LNCAP (cell line): ENCODE results near the gene HRH1.

Experiments used
- TF ChIP-seq, protein P1 (sequence below): fragments of 450-650 bp; IDR thresholded peaks from 2 replicates; pipeline ENCODE4 v1.5.1; 2017; ENCODE audit warnings: mild to moderate bottlenecking

The HRH1 gene

DNA sequence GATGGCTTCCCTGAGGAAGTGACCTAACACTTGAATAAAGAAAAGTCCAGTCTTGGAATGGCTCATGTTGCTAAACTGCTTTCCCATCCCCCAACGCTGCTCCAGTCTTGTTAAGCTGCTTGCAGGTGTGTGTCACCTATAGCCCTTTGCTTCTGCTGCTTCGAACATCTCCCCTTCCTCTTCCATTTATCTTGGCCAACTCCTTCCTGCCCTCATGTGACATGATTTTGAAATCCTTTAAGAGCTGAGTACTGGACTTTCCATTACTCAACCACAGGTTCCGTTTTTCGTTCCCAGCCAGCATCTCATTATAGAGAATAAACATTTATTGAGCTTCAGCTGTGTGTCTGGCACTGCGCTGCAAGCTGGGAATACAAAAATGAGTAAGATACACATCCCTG, 119.6 kb downstream of the HRH1 start:
- TF ChIP-seq, protein P1, sequence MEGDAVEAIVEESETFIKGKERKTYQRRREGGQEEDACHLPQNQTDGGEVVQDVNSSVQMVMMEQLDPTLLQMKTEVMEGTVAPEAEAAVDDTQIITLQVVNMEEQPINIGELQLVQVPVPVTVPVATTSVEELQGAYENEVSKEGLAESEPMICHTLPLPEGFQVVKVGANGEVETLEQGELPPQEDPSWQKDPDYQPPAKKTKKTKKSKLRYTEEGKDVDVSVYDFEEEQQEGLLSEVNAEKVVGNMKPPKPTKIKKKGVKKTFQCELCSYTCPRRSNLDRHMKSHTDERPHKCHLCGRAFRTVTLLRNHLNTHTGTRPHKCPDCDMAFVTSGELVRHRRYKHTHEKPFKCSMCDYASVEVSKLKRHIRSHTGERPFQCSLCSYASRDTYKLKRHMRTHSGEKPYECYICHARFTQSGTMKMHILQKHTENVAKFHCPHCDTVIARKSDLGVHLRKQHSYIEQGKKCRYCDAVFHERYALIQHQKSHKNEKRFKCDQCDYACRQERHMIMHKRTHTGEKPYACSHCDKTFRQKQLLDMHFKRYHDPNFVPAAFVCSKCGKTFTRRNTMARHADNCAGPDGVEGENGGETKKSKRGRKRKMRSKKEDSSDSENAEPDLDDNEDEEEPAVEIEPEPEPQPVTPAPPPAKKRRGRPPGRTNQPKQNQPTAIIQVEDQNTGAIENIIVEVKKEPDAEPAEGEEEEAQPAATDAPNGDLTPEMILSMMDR: no peak

DNA sequence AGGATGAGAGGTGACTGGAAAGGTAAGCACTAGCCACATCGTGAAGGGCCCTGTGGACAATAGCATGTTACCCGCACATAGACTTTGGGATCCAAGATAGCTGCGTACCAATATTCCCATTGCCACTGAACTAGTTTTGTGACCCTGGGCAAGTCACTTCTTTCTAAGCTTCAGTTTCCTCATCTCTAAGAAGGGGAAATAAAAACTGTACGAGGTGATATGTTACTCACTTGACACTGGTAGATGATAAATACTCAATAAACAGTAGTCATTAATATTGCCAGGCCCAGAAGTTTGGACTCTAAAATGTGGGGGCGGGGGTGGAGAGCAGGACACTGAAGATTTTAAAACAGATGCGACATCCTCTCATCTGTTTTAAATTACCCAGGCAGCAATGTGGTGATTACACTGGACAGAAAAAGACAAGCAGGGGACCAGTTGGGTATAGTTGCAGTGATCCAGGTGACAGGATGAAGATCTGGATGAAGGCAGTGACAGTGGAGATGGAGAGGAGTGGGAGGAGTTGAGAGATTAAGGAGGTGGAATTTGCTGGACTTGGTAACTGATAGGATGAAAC, 120.4 kb downstream of the HRH1 start:
- TF ChIP-seq, protein P1: no peak

DNA sequence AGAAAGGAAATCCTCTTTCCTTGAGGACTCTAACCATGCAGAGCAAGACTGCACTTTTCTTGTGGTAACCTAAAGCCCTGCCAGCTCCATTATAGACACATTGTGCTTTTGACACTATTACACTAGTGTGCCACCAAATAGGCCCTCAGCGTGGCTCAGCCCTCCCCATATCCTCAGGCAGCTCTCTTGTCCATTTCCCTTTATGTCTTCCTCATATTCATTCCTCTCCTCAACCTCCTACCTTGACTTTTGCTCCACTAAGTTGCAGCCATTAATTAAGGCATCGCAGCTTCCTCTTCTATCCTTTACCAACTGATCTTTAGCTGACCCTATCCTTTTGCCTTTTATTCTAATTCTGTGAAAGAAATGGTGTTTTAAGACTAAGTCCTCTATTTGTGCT, 121.6 kb downstream of the HRH1 start:
- TF ChIP-seq, protein P1: no peak

DNA sequence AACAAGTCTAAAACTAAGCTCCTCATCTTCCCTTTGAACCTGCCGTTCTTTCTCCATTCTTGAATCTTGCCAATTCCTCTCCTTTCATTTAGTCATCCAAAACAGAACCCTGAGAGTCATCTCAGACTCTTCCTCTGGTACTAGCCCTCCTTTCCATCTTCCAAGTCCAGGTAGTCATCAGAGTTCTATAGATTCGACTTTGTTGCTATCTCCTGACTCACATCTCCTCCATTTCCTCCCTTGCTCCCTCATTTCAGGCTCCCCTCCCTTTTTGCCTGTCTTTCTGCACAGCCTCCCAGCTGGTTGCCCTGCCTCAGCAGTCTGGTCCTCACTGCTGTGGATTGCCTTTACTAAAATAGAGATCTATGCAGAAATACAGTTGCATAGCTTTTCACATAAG, 122.6 kb downstream of the HRH1 start:
- TF ChIP-seq, protein P1: no peak

DNA sequence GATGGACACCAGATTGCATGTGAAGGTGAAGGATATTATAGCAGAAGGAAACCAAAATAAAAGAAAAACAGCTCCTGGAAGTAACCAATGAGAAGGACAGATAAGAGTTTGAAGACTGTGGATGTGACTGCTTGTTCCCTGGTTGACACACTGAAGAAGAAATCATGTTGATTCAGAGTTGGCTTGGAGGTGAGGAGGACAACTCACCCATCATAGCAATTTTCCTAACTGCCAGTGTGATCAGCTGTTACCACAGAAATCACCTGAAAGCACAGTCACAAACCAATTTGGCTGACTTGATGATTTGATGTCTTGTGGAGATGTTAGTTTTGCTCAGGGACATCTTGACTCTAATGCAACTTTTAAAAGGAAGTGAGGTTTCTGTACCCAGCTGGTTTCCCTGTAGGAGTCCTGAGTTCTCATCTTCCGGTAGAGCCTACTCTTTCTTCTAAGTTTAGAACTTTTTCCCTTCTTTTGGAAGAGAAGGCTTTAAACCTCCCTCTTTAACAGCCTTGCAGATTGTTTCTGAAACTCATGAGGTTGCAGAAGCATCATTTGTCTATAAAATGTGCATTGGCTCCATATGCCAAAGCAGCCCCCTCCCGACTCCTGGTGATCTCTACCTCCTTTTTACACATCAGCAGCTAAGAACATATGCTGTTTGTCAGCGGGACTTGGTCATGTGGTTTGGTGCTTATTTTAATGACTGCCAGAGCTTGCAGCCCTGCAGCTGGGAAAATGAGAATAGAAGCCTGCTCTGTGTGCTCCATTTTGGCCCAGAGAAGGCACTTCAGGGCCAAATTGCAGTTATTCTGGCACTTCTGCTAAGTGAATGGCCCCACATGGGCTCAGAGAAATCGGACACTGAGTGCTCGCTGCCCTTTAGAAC, 128.2 kb downstream of the HRH1 start:
- TF ChIP-seq, protein P1: no peak

DNA sequence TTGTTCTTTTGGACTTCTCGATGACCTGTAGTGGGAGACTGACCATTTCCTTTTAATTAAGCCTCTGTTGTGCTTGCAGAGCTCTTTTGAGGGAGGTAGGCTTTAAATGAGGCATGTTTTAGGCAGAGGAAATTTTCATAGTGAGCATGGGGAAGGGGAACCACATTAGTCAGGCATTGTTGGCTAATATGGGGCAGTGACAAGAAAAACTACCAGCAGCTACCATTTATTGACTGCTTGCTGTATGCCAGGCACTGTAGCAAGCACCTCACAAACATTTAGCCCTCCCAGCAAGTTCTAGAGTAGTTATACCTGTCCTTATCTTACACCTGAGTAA, 128.8 kb downstream of the HRH1 start:
- TF ChIP-seq, protein P1: no peak

DNA sequence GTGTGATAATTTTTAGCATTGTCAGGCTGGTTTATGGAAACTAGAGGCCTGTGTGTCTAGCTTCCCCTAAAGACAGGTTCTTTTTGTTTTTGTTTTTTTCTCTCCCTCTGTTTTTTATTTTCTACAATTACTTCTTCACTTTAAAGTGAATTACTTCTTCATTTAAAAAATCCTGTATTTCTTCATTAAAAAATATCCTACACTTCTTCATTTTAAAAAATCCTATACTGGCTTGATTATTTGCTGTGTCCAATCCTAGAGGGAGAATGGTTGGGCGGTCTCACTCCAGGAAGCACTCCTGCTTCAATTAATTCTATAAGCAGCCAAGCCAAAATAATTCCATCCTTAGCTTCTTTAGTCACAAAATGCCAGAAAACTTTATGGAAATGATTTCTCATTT, 129.7 kb downstream of the HRH1 start:
- TF ChIP-seq, protein P1: no peak
